Bronchial epithelial cell (primary cell): ENCODE measurements around the gene FYTTD1. TPM values are rescaled to one million over a fixed set of nuclear protein-coding genes. Genes with fewer than 3 reads are reported as not detected.

ENCODE experiments used
- DNase-seq: peaks from one replicate; pipeline ENCODE4 v3.0.0-alpha.2; 2010; ENCODE audit warnings: low read depth
- FAIRE-seq: peaks from 2 replicates; lab custom pipeline; 2011; peaks lifted over from hg19 to GRCh38; lab: Jason Lieb, UNC
- H3K27me3 ChIP-seq: 2 replicates; pipeline ENCODE4 v1.5.1; 2011; ENCODE audit warnings: low read length; ENCODE audit not compliant: control insufficient read depth, insufficient read depth
- H3K36me3 ChIP-seq: 2 replicates; pipeline ENCODE4 v1.5.1; 2011; ENCODE audit warnings: low read length; ENCODE audit not compliant: control insufficient read depth, insufficient read depth
- H3K4me3 ChIP-seq: 2 replicates; pipeline ENCODE4 v1.5.1; 2011; ENCODE audit warnings: mild to moderate bottlenecking, low read depth, low read length, control low read depth
- CTCF ChIP-seq: IDR thresholded peaks from 2 replicates; pipeline ENCODE4 v1.5.1; 2011; ENCODE audit warnings: mild to moderate bottlenecking, moderate library complexity, low read length, control low read depth, inconsistent platforms; ENCODE audit not compliant: insufficient read depth, severe bottlenecking
- total RNA-seq: library from RNA; depleted of rRNA; stranded (reverse); fragments of >200 nt; gene quantifications from 2 replicates; pipeline ENCODE4 v1.2.1, GENCODE V29; 2014

The FYTTD1 gene
- total RNA-seq, 1 donor from 2014 or later = 37.9 TPM

- Histone ChIP-seq H3K27me3 (no peaks in the 10 kb centered on the region), H3K4me3 (no peak overlapping the region), H3K36me3 (peaks cover 14% of the 10 kb centered on the region)
- no peak for FAIRE-seq
- TF ChIP-seq CTCF = no peak
- no peak for DNase-seq
Measured at GRCh38 chr3:197782230-197782629, 32.5 kb downstream of the FYTTD1 start.

GRCh38 chr3:197784019-197784585 lies 34.4 kb downstream of the FYTTD1 start:
- peaks cover 9% of the 10 kb centered on the region for H3K36me3 ChIP-seq

GRCh38 chr3:197787412-197787811 lies 37.7 kb downstream of the FYTTD1 start:
- DNase-seq (peak; percentile 7), FAIRE-seq (no peak)
- H3K4me3 ChIP-seq = no peak overlapping the region
- no peaks in the 10 kb centered on the region for H3K36me3 ChIP-seq
- no peak for TF ChIP-seq CTCF
- H3K27me3 ChIP-seq = no peaks in the 10 kb centered on the region

More at GRCh38 chr3:197784019-197784585, 34.4 kb downstream of the FYTTD1 start:
- DNase-seq (no peak), FAIRE-seq (no peak)
- no peak for TF ChIP-seq CTCF
- Histone ChIP-seq H3K4me3 (no peak overlapping the region), H3K27me3 (no peaks in the 10 kb centered on the region)

- H3K36me3 ChIP-seq = no peaks in the 10 kb centered on the region
- no peak for FAIRE-seq
- DNase-seq = peak; percentile 19
- H3K27me3 ChIP-seq = no peaks in the 10 kb centered on the region
- TF ChIP-seq CTCF = no peak
- no peak overlapping the region for H3K4me3 ChIP-seq
Measured at GRCh38 chr3:197789309-197789708, 39.6 kb downstream of the FYTTD1 start.

GRCh38 chr3:197790033-197790432 lies 40.4 kb downstream of the FYTTD1 start:
- Histone ChIP-seq H3K36me3 (no peaks in the 10 kb centered on the region), H3K27me3 (no peaks in the 10 kb centered on the region), H3K4me3 (no peak overlapping the region)
- no peak for TF ChIP-seq CTCF
- FAIRE-seq (no peak), DNase-seq (no peak)
